Measurements from ENCODE around the gene SAMSN1.

GRCh38 chr21:14480411-14481031 lies 65.6 kb downstream of the SAMSN1 start:
- TF ChIP-seq ZNF138 (tag by site-specific recombination; IDR thresholded peaks at IDR 0.05; ENCODE audit: borderline replicate concordance) (no peak), CTCF (tag by site-specific recombination; IDR thresholded peaks at IDR 0.05) (no peak)
